Activated naive CD8-positive, alpha-beta T cell treated with anti-CD3 and anti-CD28 coated beads for 36 hours (primary cell): ENCODE results near the gene HMCN1. TPM values are rescaled to one million over a fixed set of nuclear protein-coding genes. Genes with fewer than 3 reads are reported as not detected.
A peak's percentile ranks its signal among the peaks of the same experiment; 100 is the strongest.
"Not testable (repeated sequence)": the region's sequence is repeated elsewhere in the genome, so short reads cannot be mapped to it uniquely, and the experiment has no call there.

Experiments used
- DNase-seq: peaks from one replicate; pipeline ENCODE4 v3.0.0; 2021
- H3K27ac Mint-ChIP-seq: one replicate; pipeline ENCODE4 v1.8.0; 2022; ENCODE audit warnings: mild to moderate bottlenecking, moderate library complexity, mixed read lengths
- H3K27me3 Mint-ChIP-seq: one replicate; pipeline ENCODE4 v1.8.0; 2022; ENCODE audit warnings: mild to moderate bottlenecking, mixed read lengths
- H3K36me3 Mint-ChIP-seq: one replicate; pipeline ENCODE4 v1.8.0; 2021; ENCODE audit warnings: mild to moderate bottlenecking, mixed read lengths
- H3K4me1 Mint-ChIP-seq: one replicate; pipeline ENCODE4 v1.8.0; 2021; ENCODE audit warnings: mixed read lengths
- H3K4me3 Mint-ChIP-seq: one replicate; pipeline ENCODE4 v1.8.0; 2022; ENCODE audit warnings: mild to moderate bottlenecking, moderate library complexity, mixed read lengths
- H3K9me3 Mint-ChIP-seq: one replicate; pipeline ENCODE4 v1.8.0; 2022; ENCODE audit warnings: mixed read lengths
- total RNA-seq, 2 experiments: library from RNA; stranded (reverse); gene quantifications; one replicate each; pipeline ENCODE4 v1.2.3, GENCODE V29; 2021

The HMCN1 gene
- total RNA-seq, 2 experiments from 2014 or later = 0.02 to 0.04 TPM

DNA sequence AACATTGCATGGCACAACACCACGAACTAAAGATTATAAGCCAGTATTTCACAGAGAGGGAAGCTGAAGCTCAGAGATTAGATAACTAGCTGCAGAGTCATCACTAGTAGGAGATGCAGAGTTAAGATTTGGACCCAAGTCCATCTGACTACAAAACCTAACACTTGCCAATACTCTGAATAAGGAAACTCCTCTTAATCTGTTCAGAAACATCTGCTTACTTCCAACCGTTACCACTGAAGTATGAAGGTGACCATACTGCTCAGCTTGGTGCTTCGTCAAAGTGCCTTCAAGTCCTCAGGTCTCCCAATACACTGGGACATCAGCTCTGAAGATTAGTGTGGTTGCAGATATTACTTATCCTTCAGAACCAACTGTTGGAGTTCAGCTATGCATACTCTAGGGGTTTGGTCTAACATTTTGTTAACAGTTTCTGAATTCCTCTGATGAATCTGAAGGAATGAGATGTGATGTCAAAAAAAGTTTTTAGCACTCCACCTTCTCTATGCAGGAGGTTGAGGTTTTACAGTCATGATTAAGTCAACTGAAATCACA, 461.3 kb downstream of the HMCN1 start:
- Mint-ChIP-seq H3K9me3 (no peaks in the 10 kb centered on the region), H3K27ac (no peak overlapping the region), H3K4me3 (no peak overlapping the region), H3K4me1 (no peaks in the 10 kb centered on the region), H3K36me3 (no peaks in the 10 kb centered on the region), H3K27me3 (peaks cover 34% of the 10 kb centered on the region)
- DNase-seq = no peak

DNA sequence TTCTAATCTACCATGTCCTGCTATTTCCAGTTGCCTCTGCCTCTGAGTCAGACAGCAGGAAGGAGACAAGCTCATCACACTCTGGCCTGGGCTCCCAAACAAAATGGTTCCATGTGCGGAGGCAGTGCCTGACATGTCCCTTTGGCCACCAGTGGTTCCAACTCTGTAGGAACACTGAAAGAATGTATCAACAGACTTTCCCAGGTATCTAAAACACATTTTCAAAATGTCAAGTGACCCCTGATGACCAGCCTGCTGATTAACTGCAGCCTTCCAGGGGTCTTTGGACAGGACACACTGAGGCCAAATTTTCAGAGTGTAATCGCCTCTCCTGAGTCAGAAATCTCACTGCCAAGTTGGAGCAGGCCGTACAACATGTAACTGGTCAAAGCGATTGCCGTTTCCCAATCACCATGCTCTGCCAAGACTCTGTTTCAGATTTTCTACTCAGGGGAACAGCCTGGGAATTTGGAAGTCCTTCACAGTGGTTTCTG, 468.1 kb downstream of the HMCN1 start:
- Mint-ChIP-seq H3K27me3 (peaks cover 57% of the 10 kb centered on the region), H3K4me3 (no peak overlapping the region), H3K9me3 (no peaks in the 10 kb centered on the region), H3K27ac (no peak overlapping the region), H3K4me1 (peaks cover 15% of the 10 kb centered on the region), H3K36me3 (no peaks in the 10 kb centered on the region)
- no peak for DNase-seq

DNA sequence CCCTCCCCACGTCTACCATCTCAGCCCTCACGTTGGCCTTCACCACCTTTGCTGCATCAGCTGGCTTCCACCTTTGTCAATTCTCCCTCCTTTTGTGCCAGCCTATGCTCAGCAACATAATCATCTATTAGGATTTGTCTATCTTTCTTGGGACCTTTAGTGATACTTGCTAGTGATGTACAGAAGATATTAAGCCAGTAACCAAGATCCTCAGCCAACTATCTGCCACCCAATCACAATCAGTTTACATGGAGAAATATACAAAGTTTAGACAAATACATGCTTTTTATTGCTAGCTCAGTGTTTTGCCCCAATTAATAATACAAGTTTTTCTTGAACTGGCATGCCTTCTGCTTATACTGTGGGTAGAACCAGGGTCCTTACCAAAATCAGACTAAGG, 468.6 kb downstream of the HMCN1 start:
- no peak overlapping the region for H3K4me3 Mint-ChIP-seq
- no peaks in the 10 kb centered on the region for H3K36me3 Mint-ChIP-seq
- peaks cover 58% of the 10 kb centered on the region for H3K27me3 Mint-ChIP-seq
- peaks cover 15% of the 10 kb centered on the region for H3K4me1 Mint-ChIP-seq
- no peaks in the 10 kb centered on the region for H3K9me3 Mint-ChIP-seq
- H3K27ac Mint-ChIP-seq = no peak overlapping the region
- DNase-seq = no peak

DNA sequence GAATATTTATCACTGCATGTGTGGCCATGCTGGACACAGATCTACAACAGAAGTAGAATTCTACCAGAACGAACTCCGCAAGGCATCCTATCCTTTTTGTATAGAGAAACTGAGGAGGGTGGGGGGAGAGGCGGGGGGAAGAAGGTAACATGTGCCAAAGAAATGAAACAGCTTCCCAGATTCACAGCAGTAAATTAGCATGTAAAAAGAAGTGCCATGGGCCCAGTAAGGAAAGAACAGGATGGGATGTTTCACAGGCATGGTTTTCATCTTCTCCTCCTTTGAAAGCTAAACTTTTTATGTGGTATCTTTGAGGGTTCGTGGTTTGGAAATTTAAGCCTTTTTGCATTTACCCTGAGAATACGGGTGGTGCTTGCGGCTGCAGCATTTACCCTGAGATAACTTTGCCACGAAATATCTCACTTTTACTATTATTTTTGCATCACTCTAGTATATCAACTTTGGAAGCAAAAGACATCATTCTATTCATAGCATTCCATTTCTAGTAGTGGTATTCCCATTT, 471.9 kb downstream of the HMCN1 start:
- Mint-ChIP-seq H3K9me3 (no peaks in the 10 kb centered on the region), H3K27ac (no peak overlapping the region), H3K4me3 (no peak overlapping the region), H3K4me1 (peaks cover 15% of the 10 kb centered on the region), H3K27me3 (peaks cover 70% of the 10 kb centered on the region), H3K36me3 (no peaks in the 10 kb centered on the region)
- no peak for DNase-seq

DNA sequence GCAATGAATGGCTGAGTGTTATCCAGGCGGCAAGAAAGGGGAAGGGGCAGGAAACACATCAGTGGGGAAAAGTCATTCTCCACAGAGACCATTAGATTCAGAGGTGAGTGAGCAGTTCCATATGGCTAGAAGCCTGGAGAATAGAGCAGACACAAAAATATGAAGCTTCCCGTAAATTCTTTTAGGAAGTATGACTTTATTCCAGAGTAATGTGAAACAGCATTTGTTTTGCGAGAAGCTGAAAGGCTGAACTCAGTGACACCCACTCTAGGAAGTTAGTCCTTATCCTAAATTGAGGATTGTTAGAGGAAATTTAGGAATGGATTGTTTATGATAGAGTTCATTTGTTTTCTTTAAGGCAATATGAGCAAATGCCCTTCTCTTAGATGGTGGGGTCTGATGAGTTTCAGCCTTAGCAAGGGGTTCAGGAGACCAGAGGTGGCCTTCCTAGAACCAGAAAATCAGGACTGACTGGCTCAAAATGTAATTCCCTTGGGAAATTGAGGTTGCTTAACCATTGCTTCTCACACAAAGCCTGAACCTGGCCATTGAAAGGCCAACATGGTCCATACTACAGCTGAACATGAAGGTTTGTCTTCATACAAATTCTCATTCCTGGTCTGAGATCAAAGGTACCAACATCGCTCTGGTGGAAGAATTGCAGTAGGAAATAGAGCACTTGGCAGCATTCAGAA, 473.3 kb downstream of the HMCN1 start:
- H3K36me3 Mint-ChIP-seq = no peaks in the 10 kb centered on the region
- no peak for DNase-seq
- H3K4me3 Mint-ChIP-seq = no peak overlapping the region
- H3K4me1 Mint-ChIP-seq = peaks cover 15% of the 10 kb centered on the region
- H3K9me3 Mint-ChIP-seq = no peaks in the 10 kb centered on the region
- H3K27me3 Mint-ChIP-seq = peaks cover 78% of the 10 kb centered on the region
- no peak overlapping the region for H3K27ac Mint-ChIP-seq

DNA sequence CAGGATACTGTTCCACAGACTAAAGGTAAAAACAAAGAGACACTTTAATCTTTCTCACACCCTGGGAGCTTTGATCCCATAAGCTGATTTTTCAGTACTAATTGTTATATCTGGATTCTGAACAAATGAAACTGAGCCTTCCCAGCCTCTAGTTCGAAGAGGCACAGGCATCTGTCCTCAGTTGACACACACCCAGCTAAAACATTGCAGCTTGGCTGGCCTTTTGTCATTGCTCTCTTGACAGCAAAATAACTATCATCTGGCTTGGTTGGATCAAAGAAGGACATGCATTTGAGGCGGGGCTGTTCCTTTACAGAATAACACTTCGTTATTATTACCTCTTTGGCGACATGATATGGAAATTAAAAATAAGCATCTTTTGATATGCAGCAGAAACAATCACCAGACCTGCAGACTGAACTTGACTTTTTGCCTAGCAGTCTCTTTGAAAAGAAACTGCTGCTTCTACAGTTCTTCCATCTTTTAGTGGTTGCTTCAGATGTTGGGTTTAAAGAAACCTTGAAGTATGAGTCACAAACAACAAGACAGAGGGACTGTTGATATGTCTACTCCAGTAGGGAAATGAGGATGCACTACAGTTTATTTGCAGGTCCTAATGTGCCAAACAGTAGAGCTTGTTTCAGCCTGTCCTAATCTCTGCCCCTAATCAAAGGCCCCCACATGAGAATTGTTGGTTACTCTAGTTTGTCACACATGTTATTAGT, 474.4 kb downstream of the HMCN1 start:
- Mint-ChIP-seq H3K4me1 (peaks cover 15% of the 10 kb centered on the region), H3K27ac (no peak overlapping the region), H3K4me3 (no peak overlapping the region), H3K9me3 (no peaks in the 10 kb centered on the region), H3K36me3 (no peaks in the 10 kb centered on the region), H3K27me3 (peaks cover 72% of the 10 kb centered on the region)
- DNase-seq = no peak

DNA sequence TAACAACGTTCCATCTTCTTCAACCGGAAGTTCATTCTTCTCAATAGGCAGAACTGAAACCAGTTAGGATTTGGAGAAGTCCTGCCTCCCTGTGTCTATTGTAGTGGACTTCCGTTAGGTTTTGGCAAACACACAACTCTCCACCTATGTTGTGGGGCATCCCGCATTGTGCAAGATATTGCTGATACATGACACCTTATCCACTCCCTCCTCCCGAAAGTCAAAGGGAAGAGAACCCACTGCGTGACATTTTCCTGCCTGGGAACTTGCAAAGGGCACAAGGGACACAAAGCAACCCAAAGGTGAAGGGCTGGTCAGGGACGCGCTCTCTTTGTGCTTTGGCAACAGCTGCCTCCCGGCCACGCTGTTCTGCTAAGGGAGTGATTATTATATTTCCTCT, 476.1 kb downstream of the HMCN1 start:
- Mint-ChIP-seq H3K36me3 (no peaks in the 10 kb centered on the region), H3K27ac (no peak overlapping the region), H3K4me3 (no peak overlapping the region), H3K27me3 (peaks cover 59% of the 10 kb centered on the region), H3K4me1 (peaks cover 15% of the 10 kb centered on the region), H3K9me3 (no peaks in the 10 kb centered on the region)
- DNase-seq = no peak

DNA sequence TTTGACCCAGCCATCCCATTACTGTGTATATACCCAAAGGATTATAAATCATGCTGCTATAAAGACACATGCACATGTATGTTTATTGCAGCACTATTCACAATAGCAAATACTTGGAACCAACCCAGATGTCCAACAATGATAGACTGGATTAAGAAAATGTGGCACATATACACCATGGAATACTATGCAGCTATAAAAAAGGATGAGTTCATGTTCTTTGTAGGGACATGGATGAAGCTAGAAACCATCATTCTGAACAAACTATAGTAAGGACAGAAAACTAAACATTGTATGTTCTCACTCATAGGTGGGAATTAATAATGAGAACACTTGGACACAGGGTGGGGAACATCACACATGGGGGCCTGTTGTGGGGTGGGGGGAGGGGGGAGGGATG, 477.4 kb downstream of the HMCN1 start:
- not testable (repeated sequence) for DNase-seq, H3K4me3 Mint-ChIP-seq, H3K4me1 Mint-ChIP-seq, H3K27ac Mint-ChIP-seq, H3K36me3 Mint-ChIP-seq, H3K9me3 Mint-ChIP-seq
- H3K27me3 Mint-ChIP-seq = peaks cover 51% of the 10 kb centered on the region

DNA sequence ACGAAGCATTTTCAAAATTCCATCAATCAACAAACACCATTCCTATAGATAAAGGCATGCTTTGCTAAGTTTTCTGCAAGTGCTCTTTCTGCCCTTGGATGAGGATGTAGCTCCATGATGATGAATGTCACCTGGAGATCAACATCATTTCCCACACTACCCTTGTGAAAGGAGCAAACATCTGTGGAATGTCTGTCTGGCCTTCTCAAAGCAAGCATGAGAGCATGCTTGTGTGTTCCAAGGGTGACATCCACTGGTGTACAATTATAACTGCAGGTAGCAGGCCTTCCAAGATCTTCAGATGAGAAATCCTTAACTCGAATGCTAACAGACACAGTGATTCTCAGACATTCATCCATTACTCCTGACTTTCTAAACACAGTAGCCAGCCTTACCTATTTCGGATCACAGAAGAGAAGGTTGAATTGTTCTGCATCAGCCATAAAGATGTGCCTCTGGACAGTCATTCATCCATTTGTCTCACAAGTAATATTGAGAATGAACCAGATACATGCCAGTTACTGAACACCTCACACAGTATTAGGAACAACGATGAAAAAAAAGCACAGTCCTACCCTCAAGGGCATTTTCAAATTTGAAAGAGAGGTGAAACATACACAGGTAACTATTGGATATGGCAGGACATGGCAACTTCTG, 478.5 kb downstream of the HMCN1 start:
- Mint-ChIP-seq H3K27me3 (peaks cover 41% of the 10 kb centered on the region), H3K9me3 (no peaks in the 10 kb centered on the region), H3K4me1 (no peaks in the 10 kb centered on the region), H3K36me3 (no peaks in the 10 kb centered on the region), H3K27ac (no peak overlapping the region), H3K4me3 (no peak overlapping the region)
- DNase-seq = peak; percentile 7

DNA sequence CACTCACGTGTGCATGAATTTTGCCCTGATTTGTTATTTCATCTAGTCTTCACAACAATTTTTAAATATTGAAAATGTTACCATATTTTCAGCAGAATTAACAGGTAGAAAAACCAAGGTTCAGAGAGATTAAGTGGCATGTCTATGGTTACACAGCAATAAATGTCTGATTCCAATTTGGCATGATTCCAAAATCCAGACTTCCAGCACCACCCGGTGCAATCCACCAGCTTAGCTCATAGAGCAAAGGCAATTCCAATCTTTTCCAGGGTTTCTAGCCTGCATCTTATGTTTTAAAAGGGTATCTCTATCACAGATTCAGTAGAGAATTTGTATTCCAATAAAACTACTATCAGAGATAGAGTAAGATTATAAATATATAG, 479.0 kb downstream of the HMCN1 start:
- H3K9me3 Mint-ChIP-seq = no peaks in the 10 kb centered on the region
- no peak overlapping the region for H3K4me3 Mint-ChIP-seq
- H3K36me3 Mint-ChIP-seq = no peaks in the 10 kb centered on the region
- no peak for DNase-seq
- no peaks in the 10 kb centered on the region for H3K4me1 Mint-ChIP-seq
- no peak overlapping the region for H3K27ac Mint-ChIP-seq
- peaks cover 36% of the 10 kb centered on the region for H3K27me3 Mint-ChIP-seq

DNA sequence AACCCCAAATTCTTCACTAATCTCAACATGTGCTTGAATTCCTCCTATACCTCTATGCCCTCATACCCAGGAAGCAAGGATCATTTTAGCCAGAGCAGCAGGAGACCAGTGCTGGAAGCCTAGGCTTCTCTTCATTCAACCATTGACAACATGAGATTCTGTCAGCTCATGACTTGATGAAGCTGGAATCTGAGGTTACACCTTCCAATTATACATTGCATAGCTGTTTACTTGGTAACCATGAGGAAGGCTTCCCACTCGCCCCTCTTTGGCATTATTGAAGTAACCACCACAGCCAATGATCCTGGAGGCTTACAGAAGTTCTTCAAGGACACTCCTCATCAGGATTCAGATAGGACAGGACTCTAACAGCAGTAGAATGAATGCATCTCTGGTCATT, 480.6 kb downstream of the HMCN1 start:
- Mint-ChIP-seq H3K4me1 (no peaks in the 10 kb centered on the region), H3K27ac (no peak overlapping the region), H3K4me3 (no peak overlapping the region), H3K36me3 (no peaks in the 10 kb centered on the region), H3K9me3 (no peaks in the 10 kb centered on the region), H3K27me3 (peaks cover 21% of the 10 kb centered on the region)
- no peak for DNase-seq

DNA sequence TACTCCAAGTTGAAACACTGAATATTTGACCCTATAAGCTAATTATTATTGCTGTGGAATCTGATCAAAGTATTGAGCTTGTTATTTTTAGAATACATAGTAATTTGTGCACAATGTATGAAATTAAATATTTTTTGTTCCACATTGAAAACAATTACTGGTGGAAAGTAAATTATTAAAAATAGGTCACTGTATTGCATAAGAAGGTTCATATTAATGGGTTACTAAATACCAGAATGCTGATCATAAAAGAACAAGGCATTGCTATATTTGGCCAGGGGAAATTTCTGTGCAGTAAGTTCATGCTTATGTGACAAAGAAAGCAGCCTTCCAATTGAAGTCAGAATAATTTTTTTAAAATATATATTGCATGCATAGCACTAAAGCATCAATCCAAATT, 481.4 kb downstream of the HMCN1 start:
- no peaks in the 10 kb centered on the region for H3K4me1 Mint-ChIP-seq
- no peak overlapping the region for H3K27ac Mint-ChIP-seq
- DNase-seq = no peak

DNA sequence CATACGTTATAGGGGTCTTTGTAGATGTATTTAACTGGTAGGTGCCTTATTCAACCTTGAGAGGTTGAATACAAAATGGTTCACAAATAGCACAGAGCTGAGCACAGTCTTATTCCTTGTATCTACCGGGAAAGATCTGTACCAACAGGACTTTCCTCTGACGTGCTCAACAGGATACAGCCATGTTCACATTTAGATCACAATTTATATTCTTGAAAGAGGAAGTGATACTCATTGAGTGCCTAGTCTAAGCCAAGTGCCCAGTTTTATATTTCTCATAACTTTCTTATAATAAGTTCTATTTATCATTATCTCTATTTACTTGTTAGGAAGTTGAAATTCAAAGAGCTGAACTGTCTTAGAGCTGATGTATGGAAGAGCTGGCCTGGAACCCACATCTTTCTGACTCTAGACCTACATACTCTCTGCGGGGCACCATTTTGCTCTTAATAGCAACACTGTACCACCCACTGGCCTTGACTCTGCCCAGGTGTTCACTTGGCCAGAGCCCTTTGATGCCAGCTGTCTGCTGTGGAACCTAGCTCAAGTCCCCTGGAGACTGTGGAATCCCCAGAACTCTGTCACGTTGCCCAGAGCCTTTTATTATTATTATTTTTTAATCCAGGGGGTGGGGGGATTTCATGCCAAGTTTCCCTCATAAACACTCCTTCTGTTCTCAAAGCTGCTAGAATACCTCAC, 484.6 kb downstream of the HMCN1 start:
- peaks cover 5% of the 10 kb centered on the region for H3K27me3 Mint-ChIP-seq
- H3K36me3 Mint-ChIP-seq = no peaks in the 10 kb centered on the region
- no peak overlapping the region for H3K27ac Mint-ChIP-seq
- H3K4me3 Mint-ChIP-seq = no peak overlapping the region
- no peak for DNase-seq
- H3K9me3 Mint-ChIP-seq = no peaks in the 10 kb centered on the region
- no peaks in the 10 kb centered on the region for H3K4me1 Mint-ChIP-seq

More for the DNA sequence above, 481.4 kb downstream of the HMCN1 start:
- Mint-ChIP-seq H3K9me3 (no peaks in the 10 kb centered on the region), H3K4me3 (no peak overlapping the region), H3K36me3 (no peaks in the 10 kb centered on the region), H3K27me3 (peaks cover 20% of the 10 kb centered on the region)

DNA sequence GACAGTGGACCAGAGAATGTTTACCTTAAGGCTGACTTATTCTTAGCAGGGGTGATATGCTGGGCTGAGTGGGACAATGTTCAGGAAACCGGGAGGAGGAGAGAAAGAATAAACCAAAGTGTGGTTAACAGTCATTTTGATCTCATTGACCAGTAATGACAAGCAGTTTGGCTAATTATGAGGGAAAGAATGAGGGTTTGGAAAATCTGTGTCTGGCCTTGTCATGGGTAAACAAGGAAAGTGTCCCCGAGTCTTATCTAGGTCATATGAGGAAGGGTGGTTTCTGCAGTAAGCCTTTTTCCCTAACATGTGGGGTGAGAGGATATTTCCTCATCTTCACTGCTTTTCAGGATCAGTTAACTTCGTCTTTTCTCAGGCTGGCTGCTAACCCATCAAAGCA, 485.9 kb downstream of the HMCN1 start:
- Mint-ChIP-seq H3K27me3 (peaks cover 5% of the 10 kb centered on the region), H3K4me1 (no peaks in the 10 kb centered on the region), H3K9me3 (no peaks in the 10 kb centered on the region), H3K27ac (no peak overlapping the region), H3K4me3 (no peak overlapping the region), H3K36me3 (no peaks in the 10 kb centered on the region)
- DNase-seq = no peak

DNA sequence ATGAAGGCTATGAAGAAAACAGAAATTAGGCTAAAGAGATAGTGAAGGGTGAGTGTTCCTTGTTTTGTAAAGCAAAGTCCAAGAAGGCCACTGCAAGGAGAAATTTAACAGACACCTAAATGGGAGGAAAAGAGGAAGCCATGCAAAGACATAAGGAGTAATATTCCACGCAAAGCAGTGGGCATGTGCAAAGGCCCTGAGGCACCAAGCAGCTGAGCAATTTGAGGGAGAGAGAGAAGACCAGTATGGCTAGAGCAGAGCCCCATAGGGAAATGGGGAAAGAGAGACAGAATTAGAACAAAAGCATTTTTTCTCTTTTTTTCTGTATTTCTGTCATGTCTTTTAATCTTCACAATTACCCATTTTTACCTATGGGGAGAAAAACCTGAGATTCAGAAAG, 486.7 kb downstream of the HMCN1 start:
- Mint-ChIP-seq H3K27me3 (peaks cover 5% of the 10 kb centered on the region), H3K9me3 (no peaks in the 10 kb centered on the region), H3K4me1 (no peaks in the 10 kb centered on the region), H3K4me3 (no peak overlapping the region), H3K36me3 (no peaks in the 10 kb centered on the region), H3K27ac (no peak overlapping the region)
- DNase-seq = no peak
